WTC11 (cell line): Measurements from ENCODE around the gene PTPN4. TPM values are rescaled to one million over a fixed set of nuclear protein-coding genes. Genes with fewer than 3 reads are reported as not detected.

ENCODE experiments used
- ATAC-seq: fragments of 200-7000 bp; cut with Tn5 transposase; 2 replicates; pipeline ENCODE4 v1.10.0; 2021; ENCODE audit warnings: mild to moderate bottlenecking, moderate library complexity
- CTCF ChIA-PET: fragments of 300-600 bp; sonication (Branson Sonifier 250); formaldehyde crosslinking; loops from one replicate; lab custom pipeline; 2021; ENCODE audit warnings: antibody characterized with exemption; lab: Charles Lee
- POLR2A ChIA-PET: fragments of 350-600 bp; sonication (Branson Sonifier 250); formaldehyde crosslinking; loops from one replicate; lab custom pipeline; 2021; ENCODE audit warnings: antibody characterized with exemption; lab: Charles Lee
- DNase-seq: peaks from one replicate; pipeline ENCODE4 v3.0.0; 2021; ENCODE audit warnings: low spot score
- H3K27ac Mint-ChIP-seq: 2 replicates; pipeline ENCODE4 v1.8.0; 2021; ENCODE audit warnings: mixed read lengths
- H3K27me3 Mint-ChIP-seq: 2 replicates; pipeline ENCODE4 v1.8.0; 2021; ENCODE audit warnings: low read depth, mild to moderate bottlenecking, moderate library complexity, mixed read lengths
- H3K36me3 Mint-ChIP-seq: 2 replicates; pipeline ENCODE4 v1.8.0; 2021; ENCODE audit warnings: mixed read lengths
- H3K4me1 Mint-ChIP-seq: 2 replicates; pipeline ENCODE4 v1.8.0; 2022; ENCODE audit warnings: mixed read lengths
- H3K4me3 Mint-ChIP-seq: 2 replicates; pipeline ENCODE4 v1.8.0; 2021; ENCODE audit warnings: mild to moderate bottlenecking, moderate library complexity, mixed read lengths
- H3K9me3 Mint-ChIP-seq: 2 replicates; pipeline ENCODE4 v1.8.0; 2021; ENCODE audit warnings: mixed read lengths
- ATF1 ChIP-seq: sonication (generic); formaldehyde crosslinking; IDR thresholded peaks from 2 replicates; pipeline ENCODE4 v1.8.1; 2023; ENCODE audit warnings: mild to moderate bottlenecking, moderate library complexity, missing genetic modification reagents
- GTF2I ChIP-seq: fragments of 250-450 bp; sonication (Bioruptor Pico); conservative IDR thresholded peaks from 2 replicates; pipeline ENCODE4 v1.4.0; 2021; ENCODE audit warnings: mild to moderate bottlenecking
- HMGA2 ChIP-seq: fragments of 250-450 bp; sonication (Bioruptor Pico); IDR thresholded peaks from 2 replicates; pipeline ENCODE4 v1.4.0; 2021; ENCODE audit warnings: mild to moderate bottlenecking, moderate library complexity
- KAT7 ChIP-seq: sonication (generic); formaldehyde crosslinking; IDR thresholded peaks from 2 replicates; pipeline ENCODE4 v1.8.1; 2023; ENCODE audit warnings: missing genetic modification reagents, mild to moderate bottlenecking, borderline replicate concordance
- NR1H2 ChIP-seq: sonication (generic); formaldehyde crosslinking; IDR thresholded peaks from 2 replicates; pipeline ENCODE4 v1.9.0; 2021; ENCODE audit warnings: mild to moderate bottlenecking, moderate library complexity, missing genetic modification reagents
- PRRX2 ChIP-seq: fragments of 250-450 bp; sonication (Bioruptor Pico); IDR thresholded peaks from 2 replicates; pipeline ENCODE4 v1.8.0; 2021; ENCODE audit warnings: mild to moderate bottlenecking
- RELA ChIP-seq: sonication (generic); formaldehyde crosslinking; IDR thresholded peaks from 2 replicates; pipeline ENCODE4 v1.8.1; 2022; ENCODE audit warnings: missing genetic modification reagents, mild to moderate bottlenecking, borderline replicate concordance
- SOX15 ChIP-seq: fragments of 250-450 bp; sonication (Bioruptor Pico); IDR thresholded peaks from 2 replicates; pipeline ENCODE4 v1.9.0; 2021; ENCODE audit warnings: mild to moderate bottlenecking
- SP1 ChIP-seq: sonication (generic); formaldehyde crosslinking; conservative IDR thresholded peaks from 2 replicates; pipeline ENCODE4 v1.8.1; 2022; ENCODE audit warnings: missing genetic modification reagents
- TEAD1 ChIP-seq: sonication (generic); formaldehyde crosslinking; IDR thresholded peaks from 2 replicates; pipeline ENCODE4 v1.8.0; 2022; ENCODE audit warnings: mild to moderate bottlenecking, missing genetic modification reagents
- ZNF121 ChIP-seq: sonication (generic); formaldehyde crosslinking; IDR thresholded peaks from 2 replicates; pipeline ENCODE4 v1.8.0; 2023; ENCODE audit warnings: missing genetic modification reagents
- ZNF219 ChIP-seq: sonication (generic); formaldehyde crosslinking; IDR thresholded peaks from 2 replicates; pipeline ENCODE4 v1.8.0; 2023; ENCODE audit warnings: missing genetic modification reagents, mild to moderate bottlenecking, borderline replicate concordance
- ZNF263 ChIP-seq: sonication (generic); formaldehyde crosslinking; IDR thresholded peaks from 2 replicates; pipeline ENCODE4 v1.8.1; 2022; ENCODE audit warnings: low read depth, mild to moderate bottlenecking, moderate library complexity, missing genetic modification reagents
- ZNF671 ChIP-seq: fragments of 250-450 bp; sonication (Bioruptor Pico); IDR thresholded peaks from 2 replicates; pipeline ENCODE4 v1.8.0; 2021; ENCODE audit warnings: mild to moderate bottlenecking
- total RNA-seq: library from RNA; stranded (reverse); gene quantifications from 3 replicates; pipeline ENCODE4 v1.2.3, GENCODE V29; 2021
- TF ChIP-seq, protein P1 (sequence below): sonication (generic); formaldehyde crosslinking; IDR thresholded peaks from 2 replicates; pipeline ENCODE4 v1.8.1; 2022; ENCODE audit warnings: mild to moderate bottlenecking, moderate library complexity, missing genetic modification reagents
- TF ChIP-seq, protein P2 (sequence below): sonication (generic); formaldehyde crosslinking; IDR thresholded peaks from 2 replicates; pipeline ENCODE4 v1.8.1; 2023; ENCODE audit warnings: mild to moderate bottlenecking, missing genetic modification reagents, borderline replicate concordance
- TF ChIP-seq, protein P3 (sequence below): fragments of 200-600 bp; IDR thresholded peaks from 2 replicates; pipeline ENCODE4 v1.8.0; 2022; ENCODE audit warnings: antibody characterized with exemption
- TF ChIP-seq, protein P4 (sequence below): sonication (generic); formaldehyde crosslinking; IDR thresholded peaks from 2 replicates; pipeline ENCODE4 v1.8.1; 2023; ENCODE audit warnings: mild to moderate bottlenecking, missing genetic modification reagents, moderate library complexity
- TF ChIP-seq, protein P5 (sequence below): sonication (generic); formaldehyde crosslinking; IDR thresholded peaks from 2 replicates; pipeline ENCODE4 v1.8.0; 2023; ENCODE audit warnings: mild to moderate bottlenecking, missing genetic modification reagents
- TF ChIP-seq, protein P6 (sequence below): fragments of 250-450 bp; sonication (Bioruptor Pico); IDR thresholded peaks from 2 replicates; pipeline ENCODE4 v1.9.0; 2021; ENCODE audit warnings: mild to moderate bottlenecking

PTPN4 gene
- total RNA-seq, 1 experiment from 2014 or later = 85.8 TPM

DNA sequence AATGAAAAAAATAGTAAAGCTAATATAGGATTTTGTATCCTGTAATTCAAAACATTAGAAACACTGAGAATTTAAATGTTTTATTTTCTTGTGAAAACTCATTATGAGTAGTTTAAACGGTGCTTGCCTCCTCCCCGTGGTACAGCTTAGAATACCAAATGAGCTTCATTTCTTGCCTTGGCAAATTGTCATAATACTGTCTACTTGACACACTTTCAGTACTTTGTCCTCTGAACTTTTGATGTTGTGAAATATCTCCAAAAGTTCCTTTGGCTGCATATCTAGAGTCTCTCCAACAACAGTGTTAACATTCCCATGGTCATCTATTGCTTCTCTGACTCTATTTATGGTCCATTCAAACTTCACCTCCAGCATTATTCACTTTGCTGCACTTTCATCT is 191.2 kb downstream of the PTPN4 start:
- DNase-seq (no peak), ATAC-seq (no peak)
- no peak overlapping the region for H3K4me3 Mint-ChIP-seq
- no peaks in the 10 kb centered on the region for H3K27me3 Mint-ChIP-seq
- peaks cover 13% of the 10 kb centered on the region for H3K9me3 Mint-ChIP-seq
- CTCF ChIA-PET = no interaction called here
- no peak overlapping the region for H3K27ac Mint-ChIP-seq
- POLR2A ChIA-PET = no interaction called here
- H3K36me3 Mint-ChIP-seq = peaks cover 49% of the 10 kb centered on the region
- H3K4me1 Mint-ChIP-seq = no peaks in the 10 kb centered on the region
- TF ChIP-seq KAT7 (CRISPR knock-in tag) = no peak
- TF ChIP-seq GTF2I (CRISPR knock-in tag) = no peak
- TF ChIP-seq SP1 (CRISPR knock-in tag) = no peak
- TF ChIP-seq ZNF263 (CRISPR knock-in tag) = no peak
- TF ChIP-seq, protein P1, sequence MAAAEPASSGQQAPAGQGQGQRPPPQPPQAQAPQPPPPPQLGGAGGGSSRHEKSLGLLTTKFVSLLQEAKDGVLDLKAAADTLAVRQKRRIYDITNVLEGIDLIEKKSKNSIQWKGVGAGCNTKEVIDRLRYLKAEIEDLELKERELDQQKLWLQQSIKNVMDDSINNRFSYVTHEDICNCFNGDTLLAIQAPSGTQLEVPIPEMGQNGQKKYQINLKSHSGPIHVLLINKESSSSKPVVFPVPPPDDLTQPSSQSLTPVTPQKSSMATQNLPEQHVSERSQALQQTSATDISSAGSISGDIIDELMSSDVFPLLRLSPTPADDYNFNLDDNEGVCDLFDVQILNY (CRISPR knock-in tag) = no peak
- no peak for TF ChIP-seq TEAD1 (CRISPR knock-in tag)
- TF ChIP-seq NR1H2 (CRISPR knock-in tag) = no peak
- no peak for TF ChIP-seq ATF1 (CRISPR knock-in tag)
- no peak for TF ChIP-seq SOX15
- TF ChIP-seq ZNF121 (CRISPR knock-in tag) = no peak
- TF ChIP-seq PRRX2 (CRISPR knock-in tag) = no peak
- TF ChIP-seq, protein P2, sequence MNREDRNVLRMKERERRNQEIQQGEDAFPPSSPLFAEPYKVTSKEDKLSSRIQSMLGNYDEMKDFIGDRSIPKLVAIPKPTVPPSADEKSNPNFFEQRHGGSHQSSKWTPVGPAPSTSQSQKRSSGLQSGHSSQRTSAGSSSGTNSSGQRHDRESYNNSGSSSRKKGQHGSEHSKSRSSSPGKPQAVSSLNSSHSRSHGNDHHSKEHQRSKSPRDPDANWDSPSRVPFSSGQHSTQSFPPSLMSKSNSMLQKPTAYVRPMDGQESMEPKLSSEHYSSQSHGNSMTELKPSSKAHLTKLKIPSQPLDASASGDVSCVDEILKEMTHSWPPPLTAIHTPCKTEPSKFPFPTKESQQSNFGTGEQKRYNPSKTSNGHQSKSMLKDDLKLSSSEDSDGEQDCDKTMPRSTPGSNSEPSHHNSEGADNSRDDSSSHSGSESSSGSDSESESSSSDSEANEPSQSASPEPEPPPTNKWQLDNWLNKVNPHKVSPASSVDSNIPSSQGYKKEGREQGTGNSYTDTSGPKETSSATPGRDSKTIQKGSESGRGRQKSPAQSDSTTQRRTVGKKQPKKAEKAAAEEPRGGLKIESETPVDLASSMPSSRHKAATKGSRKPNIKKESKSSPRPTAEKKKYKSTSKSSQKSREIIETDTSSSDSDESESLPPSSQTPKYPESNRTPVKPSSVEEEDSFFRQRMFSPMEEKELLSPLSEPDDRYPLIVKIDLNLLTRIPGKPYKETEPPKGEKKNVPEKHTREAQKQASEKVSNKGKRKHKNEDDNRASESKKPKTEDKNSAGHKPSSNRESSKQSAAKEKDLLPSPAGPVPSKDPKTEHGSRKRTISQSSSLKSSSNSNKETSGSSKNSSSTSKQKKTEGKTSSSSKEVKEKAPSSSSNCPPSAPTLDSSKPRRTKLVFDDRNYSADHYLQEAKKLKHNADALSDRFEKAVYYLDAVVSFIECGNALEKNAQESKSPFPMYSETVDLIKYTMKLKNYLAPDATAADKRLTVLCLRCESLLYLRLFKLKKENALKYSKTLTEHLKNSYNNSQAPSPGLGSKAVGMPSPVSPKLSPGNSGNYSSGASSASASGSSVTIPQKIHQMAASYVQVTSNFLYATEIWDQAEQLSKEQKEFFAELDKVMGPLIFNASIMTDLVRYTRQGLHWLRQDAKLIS (CRISPR knock-in tag) = no peak
- TF ChIP-seq, protein P3, sequence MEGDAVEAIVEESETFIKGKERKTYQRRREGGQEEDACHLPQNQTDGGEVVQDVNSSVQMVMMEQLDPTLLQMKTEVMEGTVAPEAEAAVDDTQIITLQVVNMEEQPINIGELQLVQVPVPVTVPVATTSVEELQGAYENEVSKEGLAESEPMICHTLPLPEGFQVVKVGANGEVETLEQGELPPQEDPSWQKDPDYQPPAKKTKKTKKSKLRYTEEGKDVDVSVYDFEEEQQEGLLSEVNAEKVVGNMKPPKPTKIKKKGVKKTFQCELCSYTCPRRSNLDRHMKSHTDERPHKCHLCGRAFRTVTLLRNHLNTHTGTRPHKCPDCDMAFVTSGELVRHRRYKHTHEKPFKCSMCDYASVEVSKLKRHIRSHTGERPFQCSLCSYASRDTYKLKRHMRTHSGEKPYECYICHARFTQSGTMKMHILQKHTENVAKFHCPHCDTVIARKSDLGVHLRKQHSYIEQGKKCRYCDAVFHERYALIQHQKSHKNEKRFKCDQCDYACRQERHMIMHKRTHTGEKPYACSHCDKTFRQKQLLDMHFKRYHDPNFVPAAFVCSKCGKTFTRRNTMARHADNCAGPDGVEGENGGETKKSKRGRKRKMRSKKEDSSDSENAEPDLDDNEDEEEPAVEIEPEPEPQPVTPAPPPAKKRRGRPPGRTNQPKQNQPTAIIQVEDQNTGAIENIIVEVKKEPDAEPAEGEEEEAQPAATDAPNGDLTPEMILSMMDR = no peak
- TF ChIP-seq, protein P4, sequence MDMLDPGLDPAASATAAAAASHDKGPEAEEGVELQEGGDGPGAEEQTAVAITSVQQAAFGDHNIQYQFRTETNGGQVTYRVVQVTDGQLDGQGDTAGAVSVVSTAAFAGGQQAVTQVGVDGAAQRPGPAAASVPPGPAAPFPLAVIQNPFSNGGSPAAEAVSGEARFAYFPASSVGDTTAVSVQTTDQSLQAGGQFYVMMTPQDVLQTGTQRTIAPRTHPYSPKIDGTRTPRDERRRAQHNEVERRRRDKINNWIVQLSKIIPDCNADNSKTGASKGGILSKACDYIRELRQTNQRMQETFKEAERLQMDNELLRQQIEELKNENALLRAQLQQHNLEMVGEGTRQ = no peak
- TF ChIP-seq RELA (CRISPR knock-in tag) = no peak

DNA sequence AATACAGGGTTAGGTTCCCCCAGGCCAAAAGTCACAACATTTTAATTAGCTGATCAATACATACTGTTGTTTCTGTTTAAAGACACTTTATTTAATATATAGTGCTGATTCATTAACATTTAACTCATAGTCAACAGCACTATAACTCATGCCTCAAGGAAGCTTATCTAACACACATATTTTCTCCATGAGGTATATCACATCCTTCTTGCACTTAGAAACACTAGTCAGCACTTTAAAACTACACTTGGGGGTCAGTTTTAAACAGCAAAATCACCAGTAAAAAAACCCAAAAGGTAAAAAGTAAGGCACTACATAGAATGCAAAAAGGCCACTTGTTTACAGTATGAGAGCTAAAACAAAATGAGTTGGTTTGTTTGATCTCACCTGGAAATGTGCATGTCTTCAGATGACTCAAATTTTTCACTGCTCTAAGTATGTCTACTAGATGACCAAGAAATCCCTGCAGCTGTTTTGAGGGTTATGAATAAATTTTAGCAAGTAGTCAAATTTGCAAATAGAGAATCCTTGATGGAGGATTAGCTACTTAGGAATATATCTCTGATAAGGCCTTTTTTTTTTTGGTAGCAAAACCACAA is 199.0 kb downstream of the PTPN4 start:
- H3K36me3 Mint-ChIP-seq = peaks cover 71% of the 10 kb centered on the region
- peaks cover 15% of the 10 kb centered on the region for H3K4me1 Mint-ChIP-seq
- peaks cover 20% of the 10 kb centered on the region for H3K9me3 Mint-ChIP-seq
- no peak overlapping the region for H3K27ac Mint-ChIP-seq
- ATAC-seq = no peak
- no peaks in the 10 kb centered on the region for H3K27me3 Mint-ChIP-seq
- no peak overlapping the region for H3K4me3 Mint-ChIP-seq
- CTCF ChIA-PET = interaction anchor here (1.5 kb wide), 1 partner anchor 17 kb away, joined by 3 read pairs; no protein-coding TSS in a partner anchor
- POLR2A ChIA-PET = interaction anchor here (0.7 kb wide), 1 partner anchor 319 kb away, joined by 4 read pairs; no protein-coding TSS in a partner anchor
- no peak for DNase-seq
- no peak for TF ChIP-seq ZNF219 (CRISPR knock-in tag)
- TF ChIP-seq HMGA2 (CRISPR knock-in tag) = no peak
- TF ChIP-seq ZNF671 (CRISPR knock-in tag) = no peak
- TF ChIP-seq, protein P5, sequence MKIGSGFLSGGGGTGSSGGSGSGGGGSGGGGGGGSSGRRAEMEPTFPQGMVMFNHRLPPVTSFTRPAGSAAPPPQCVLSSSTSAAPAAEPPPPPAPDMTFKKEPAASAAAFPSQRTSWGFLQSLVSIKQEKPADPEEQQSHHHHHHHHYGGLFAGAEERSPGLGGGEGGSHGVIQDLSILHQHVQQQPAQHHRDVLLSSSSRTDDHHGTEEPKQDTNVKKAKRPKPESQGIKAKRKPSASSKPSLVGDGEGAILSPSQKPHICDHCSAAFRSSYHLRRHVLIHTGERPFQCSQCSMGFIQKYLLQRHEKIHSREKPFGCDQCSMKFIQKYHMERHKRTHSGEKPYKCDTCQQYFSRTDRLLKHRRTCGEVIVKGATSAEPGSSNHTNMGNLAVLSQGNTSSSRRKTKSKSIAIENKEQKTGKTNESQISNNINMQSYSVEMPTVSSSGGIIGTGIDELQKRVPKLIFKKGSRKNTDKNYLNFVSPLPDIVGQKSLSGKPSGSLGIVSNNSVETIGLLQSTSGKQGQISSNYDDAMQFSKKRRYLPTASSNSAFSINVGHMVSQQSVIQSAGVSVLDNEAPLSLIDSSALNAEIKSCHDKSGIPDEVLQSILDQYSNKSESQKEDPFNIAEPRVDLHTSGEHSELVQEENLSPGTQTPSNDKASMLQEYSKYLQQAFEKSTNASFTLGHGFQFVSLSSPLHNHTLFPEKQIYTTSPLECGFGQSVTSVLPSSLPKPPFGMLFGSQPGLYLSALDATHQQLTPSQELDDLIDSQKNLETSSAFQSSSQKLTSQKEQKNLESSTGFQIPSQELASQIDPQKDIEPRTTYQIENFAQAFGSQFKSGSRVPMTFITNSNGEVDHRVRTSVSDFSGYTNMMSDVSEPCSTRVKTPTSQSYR (CRISPR knock-in tag) = no peak
- TF ChIP-seq, protein P6, sequence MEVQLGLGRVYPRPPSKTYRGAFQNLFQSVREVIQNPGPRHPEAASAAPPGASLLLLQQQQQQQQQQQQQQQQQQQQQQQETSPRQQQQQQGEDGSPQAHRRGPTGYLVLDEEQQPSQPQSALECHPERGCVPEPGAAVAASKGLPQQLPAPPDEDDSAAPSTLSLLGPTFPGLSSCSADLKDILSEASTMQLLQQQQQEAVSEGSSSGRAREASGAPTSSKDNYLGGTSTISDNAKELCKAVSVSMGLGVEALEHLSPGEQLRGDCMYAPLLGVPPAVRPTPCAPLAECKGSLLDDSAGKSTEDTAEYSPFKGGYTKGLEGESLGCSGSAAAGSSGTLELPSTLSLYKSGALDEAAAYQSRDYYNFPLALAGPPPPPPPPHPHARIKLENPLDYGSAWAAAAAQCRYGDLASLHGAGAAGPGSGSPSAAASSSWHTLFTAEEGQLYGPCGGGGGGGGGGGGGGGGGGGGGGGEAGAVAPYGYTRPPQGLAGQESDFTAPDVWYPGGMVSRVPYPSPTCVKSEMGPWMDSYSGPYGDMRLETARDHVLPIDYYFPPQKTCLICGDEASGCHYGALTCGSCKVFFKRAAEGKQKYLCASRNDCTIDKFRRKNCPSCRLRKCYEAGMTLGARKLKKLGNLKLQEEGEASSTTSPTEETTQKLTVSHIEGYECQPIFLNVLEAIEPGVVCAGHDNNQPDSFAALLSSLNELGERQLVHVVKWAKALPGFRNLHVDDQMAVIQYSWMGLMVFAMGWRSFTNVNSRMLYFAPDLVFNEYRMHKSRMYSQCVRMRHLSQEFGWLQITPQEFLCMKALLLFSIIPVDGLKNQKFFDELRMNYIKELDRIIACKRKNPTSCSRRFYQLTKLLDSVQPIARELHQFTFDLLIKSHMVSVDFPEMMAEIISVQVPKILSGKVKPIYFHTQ = no peak
